Stimulated activated CD8-positive, alpha-beta memory T cell treated with anti-CD3 and anti-CD28 coated beads, Interleukin-4, amount 100 ng/mL, for 1 hour (primary cell): ENCODE results near the gene GSTP1.
"Not testable (repeated sequence)": the region's sequence is repeated elsewhere in the genome, so short reads cannot be mapped to it uniquely, and the experiment has no call there.

Experiments used
- DNase-seq, 2 donors: peaks; one replicate each; pipeline ENCODE4 v3.0.0-alpha.2; 2020; ENCODE audit warnings: low read depth in 2 of 2, low spot score in 1 of 2

GSTP1 gene

GRCh38 chr11:67613313-67613959 is 29.8 kb downstream of the GSTP1 start:
- DNase-seq = no peak

GRCh38 chr11:67613960-67614715 is 30.5 kb downstream of the GSTP1 start:
- DNase-seq = peak; percentile 70 to 80

GRCh38 chr11:67614730-67615714 is 31.4 kb downstream of the GSTP1 start:
- no peak for DNase-seq

GRCh38 chr11:67615728-67616430 is 32.3 kb downstream of the GSTP1 start:
- DNase-seq = no peak

GRCh38 chr11:67616431-67617242 is 33.0 kb downstream of the GSTP1 start:
- no peak for DNase-seq

GRCh38 chr11:67617243-67617953 is 33.8 kb downstream of the GSTP1 start:
- DNase-seq = no peak

GRCh38 chr11:67618901-67619659 is 35.5 kb downstream of the GSTP1 start:
- DNase-seq = not testable (repeated sequence)

- not testable (repeated sequence) for DNase-seq
Measured at GRCh38 chr11:67619683-67620618, 36.3 kb downstream of the GSTP1 start.

- not testable (repeated sequence) for DNase-seq
Measured at GRCh38 chr11:67620621-67621020, 37.0 kb downstream of the GSTP1 start.

GRCh38 chr11:67621928-67622327 is 38.3 kb downstream of the GSTP1 start:
- DNase-seq = not testable (repeated sequence)

GRCh38 chr11:67622905-67623304 is 39.3 kb downstream of the GSTP1 start:
- DNase-seq = not testable (repeated sequence)

GRCh38 chr11:67623795-67624194 is 40.2 kb downstream of the GSTP1 start:
- DNase-seq = not testable (repeated sequence)

GRCh38 chr11:67626131-67626833 is 42.7 kb downstream of the GSTP1 start:
- not testable (repeated sequence) for DNase-seq

GRCh38 chr11:67626970-67627369 is 43.4 kb downstream of the GSTP1 start:
- DNase-seq = no peak

- no peak for DNase-seq
Measured at GRCh38 chr11:67627441-67627811, 43.8 kb downstream of the GSTP1 start.

- DNase-seq = no peak
Measured at GRCh38 chr11:67627812-67628624, 44.4 kb downstream of the GSTP1 start.
